Renal cortex interstitium (tissue), 11 donors: ENCODE data around the gene TYROBP. TPM values are rescaled to one million over a fixed set of nuclear protein-coding genes. Genes with fewer than 3 reads are reported as not detected.
"Not testable (repeated sequence)": the region's sequence is repeated elsewhere in the genome, so short reads cannot be mapped to it uniquely, and the experiment has no call there.

ENCODE experiments used
- DNase-seq, 11 donors: peaks; one replicate each; pipeline ENCODE4 v3.0.0-alpha.2; 2013; ENCODE audit warnings: low read depth in 9 of 11, low spot score in 4 of 11; ENCODE audit errors: extremely low read depth in 1 of 11
- polyA plus RNA-seq, 3 donors: library from polyadenylated mRNA; unstranded; fragments of 120-200 nt; gene quantifications; one replicate each; pipeline ENCODE4 v1.2.1, GENCODE V29; 2013; ENCODE audit not compliant: insufficient read length in 3 of 3

TYROBP gene
- polyA plus RNA-seq, 3 donors = 9.0 to 14.3 (median 11.9) TPM

DNA sequence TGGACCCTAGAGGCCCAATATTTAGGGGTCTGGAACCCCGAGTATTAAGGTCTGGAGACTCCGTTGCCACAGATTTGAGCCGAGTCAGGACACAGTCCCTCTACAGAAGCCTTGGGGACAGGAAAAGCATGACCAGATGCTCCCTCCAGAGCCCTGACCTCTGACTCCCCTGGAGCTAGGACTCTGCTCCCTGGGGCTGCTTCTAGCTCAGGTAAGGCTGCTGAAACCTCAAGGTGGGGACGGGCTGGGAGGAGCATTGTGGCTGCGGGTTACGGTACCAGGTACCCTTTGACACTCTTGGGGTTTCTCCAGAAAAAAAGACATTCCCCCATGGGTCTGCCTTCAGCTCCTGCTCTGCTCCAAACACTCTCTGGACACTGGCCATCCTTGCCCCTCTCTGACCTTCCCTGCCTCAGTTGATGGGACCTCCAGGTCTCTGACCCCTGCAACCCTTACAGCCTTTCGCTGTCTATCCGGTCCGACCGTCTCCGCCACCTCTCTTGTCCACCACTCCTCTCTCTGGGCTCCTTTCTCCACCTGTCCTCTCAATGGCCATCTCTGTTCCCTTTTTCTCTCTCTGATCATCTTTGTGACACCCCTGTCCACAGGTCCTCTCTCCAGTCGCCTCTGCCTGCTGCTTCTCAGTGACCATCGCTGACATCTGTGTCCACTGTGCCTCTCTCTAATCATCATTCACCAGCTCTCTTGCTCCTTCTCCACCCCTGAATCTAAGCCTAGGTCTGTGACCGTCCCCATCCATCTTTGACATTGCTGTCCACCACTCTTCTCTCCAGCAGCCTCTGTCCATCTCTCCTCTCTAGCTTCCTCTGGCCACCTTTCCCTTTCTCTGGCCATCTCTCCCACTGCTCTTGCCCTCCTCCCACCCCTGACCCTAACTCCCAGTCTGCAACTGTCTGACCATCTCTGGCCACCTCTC lies 29.5 kb upstream of the TYROBP start:
- no peak for DNase-seq

DNA sequence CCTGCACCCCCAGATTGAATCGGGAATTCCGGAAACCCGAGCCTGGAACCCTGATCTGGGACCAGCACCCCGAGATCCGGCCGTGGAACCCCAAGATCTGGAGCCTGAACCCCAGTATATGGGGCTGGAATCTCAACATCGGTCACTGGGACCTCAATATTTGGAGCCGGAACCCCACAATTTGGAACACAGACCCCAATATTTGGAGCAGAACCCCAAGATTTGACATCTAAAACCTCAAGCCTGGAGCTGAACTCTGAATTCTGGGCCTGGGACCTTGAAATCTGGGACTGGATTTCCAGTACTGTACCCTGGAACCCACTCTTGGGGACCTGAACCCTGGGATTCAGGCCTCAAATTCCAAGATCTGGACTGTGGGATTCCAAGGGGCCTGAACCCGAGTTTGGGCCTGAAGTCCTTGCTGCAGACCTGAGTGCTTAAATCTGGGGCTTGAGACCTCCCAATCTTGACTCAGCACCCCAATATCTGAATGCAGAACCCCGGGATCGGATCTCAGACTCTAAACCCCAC lies 28.7 kb upstream of the TYROBP start:
- no peak for DNase-seq

DNA sequence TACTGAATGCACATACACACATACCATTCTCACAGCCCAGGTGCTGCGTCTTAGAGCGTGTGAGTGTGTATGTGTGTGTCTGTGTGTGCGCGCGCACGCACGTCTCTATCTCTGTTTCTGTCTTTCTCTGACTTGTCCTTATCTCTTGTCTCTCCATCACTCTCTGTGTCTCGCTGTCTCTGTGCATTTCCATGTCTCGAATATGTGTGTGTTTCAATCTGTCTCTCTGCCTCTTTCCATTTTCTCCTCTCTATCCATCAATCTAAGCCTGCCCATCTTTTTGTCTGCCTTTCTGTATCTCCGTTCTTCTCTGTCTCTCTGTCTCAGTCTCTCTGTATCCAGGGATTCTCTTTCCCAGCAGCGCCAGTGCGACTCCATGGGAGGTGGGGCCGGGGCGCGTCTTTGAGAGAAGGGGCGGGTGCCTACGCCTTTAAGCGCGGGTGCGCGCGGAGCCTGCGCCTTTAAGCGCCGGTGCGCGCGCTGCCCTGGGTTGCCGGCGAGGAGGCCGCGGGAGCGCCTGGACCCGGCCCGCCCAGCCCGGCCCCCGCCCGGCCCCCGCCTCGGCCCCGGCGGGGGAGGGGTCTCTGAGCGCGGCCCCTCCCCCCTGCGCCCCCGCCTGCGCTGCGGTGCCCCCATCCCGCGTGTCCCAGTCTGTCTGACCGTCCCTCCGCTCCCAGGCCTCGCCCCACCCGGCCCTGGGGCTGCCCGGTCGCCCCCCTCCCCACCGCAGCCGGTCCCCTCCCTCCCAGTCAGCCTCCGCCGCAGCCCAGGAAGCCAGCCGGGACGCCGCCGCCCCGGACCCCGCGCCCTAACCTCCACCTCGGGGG lies 28.0 kb upstream of the TYROBP start, which contains the start of gene LRFN3:
Gene LRFN3, plus strand, starts transcription at position 464 of the 827 bp plus-strand sequence. CDS start 3,052 bp downstream, outside the sequence.
- peak in 9 of 11 donors; percentile 44 to 68 (median 57) for DNase-seq

DNA sequence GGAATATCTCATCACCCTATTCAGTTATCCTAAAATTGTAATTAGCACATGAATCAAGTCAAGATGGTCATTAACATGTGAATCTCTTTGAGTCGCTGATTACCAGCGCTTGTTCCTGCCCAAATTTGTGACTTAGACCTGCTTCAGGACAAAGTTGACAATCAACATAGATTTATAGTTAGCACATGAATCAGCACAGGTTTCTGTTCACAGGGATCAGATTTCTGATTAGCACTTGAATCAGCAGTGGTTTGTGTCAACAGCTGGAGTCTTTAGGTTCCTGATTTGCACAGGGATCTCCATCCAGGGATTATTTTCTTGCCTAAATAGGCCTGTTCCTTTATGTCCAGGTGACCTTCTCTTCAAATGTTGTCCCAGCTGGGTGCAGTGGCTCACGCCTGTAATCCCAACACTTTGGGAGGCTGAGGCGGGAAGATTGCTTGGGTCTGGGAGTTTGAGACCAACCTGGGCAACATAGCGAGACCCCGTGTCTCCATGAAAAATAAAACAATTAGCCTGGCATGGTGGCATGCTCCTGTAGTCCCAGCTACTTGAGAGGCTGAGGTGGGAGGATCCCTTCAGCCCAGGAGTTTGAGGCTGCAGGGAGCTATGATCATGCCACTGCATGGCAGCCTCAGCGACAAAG lies 24.3 kb upstream of the TYROBP start:
- DNase-seq = no peak

GRCh38 chr19:35931874-35932202 lies 23.7 kb upstream of the TYROBP start:
- no peak for DNase-seq

DNA sequence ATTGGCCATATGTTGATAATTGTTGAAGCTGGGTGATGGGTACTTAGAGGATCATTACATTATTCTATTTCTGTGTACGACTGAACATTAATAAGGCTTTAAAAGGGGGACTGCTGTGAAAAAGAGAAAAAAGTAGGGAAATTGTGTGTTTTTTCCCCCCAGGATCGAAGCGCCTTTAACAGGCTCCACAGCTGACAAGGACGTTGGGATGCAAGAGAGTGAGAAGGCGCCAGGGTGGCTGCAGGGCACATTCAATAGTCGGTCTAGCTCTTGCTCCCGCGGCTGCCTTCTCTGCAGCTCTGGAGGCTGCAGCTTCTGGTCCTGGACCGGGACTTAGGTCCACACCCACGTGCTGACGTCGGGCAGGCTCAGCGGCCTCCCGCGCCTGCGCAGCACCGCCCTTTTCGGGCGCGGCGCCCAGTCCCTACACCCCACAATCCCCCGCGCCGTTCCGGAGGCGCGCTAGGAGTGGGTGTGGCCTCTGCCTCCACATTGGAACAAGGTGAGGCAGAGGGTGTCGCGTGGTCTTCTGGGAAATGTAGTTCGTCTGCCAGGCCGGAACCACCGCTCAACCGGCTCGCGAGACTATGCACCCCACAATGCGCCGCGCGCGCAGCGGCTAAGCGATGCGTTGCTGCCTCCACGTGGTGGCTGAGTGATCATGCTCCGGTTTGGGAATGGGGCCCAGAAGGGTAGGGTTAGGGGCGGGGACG lies 23.2 kb upstream of the TYROBP start:
- DNase-seq = peak; percentile 98 to 100 (median 99)

GRCh38 chr19:35929876-35930275 lies 21.8 kb upstream of the TYROBP start:
- DNase-seq = no peak

DNA sequence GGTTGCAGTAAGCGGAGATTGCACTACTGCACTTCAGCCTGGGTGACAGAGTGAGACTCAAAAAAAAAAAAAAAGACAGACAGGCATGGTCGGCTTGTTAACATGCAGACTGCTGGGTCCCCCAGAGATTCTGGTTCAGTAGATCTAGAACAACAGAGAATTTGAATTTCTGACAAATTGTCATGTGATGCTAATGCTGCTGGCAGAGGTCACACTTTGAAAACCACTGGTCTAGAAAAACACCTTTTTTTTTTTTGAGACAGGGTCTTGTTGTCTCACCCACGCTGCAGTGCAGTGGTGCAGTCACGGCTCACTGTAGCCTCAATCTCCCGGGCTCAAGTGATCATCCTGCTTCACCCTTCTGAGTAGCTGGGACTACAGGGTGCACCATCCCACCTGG lies 20.4 kb upstream of the TYROBP start:
- no peak for DNase-seq

GRCh38 chr19:35925501-35925900 lies 17.4 kb upstream of the TYROBP start:
- DNase-seq = no peak

DNA sequence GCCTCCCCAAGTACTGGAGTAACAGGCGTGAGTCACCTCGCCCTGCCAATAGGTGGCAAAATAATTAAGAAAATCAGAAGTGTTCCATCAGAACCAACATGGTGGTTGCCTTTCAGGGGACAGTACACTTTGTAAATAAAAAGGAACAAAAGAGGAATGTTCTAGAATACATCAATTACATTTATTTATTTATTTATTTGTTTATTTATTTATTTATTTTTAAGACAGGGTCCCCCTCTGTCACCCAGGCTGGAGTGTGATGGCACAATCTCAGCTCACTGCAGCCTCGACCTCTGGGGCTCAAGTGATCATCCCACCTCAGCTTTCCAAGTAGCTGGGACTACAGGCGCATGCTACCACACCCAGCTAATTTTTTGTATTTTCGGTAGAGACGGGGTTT lies 12.9 kb upstream of the TYROBP start:
- DNase-seq = no peak

DNA sequence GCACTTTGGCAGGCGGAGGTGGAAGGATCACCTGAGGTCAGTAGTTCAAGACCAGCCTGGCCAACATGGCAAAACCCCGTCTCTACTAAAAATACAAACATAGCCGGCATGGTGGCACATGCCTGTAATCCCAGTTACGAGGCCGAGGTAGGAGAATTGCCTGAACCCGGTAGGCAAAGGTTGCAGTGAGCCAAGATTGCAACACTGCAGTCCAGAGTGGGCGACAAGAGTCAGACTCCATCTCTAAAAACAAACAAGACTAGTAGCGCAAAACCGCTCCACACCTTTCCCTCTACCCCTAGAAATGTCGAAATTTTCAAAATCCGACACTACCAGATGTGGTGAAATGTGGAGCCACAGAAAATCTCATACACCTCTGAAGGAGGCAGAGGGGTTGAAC lies 11.2 kb upstream of the TYROBP start:
- DNase-seq = no peak

GRCh38 chr19:35915443-35915842 lies 7.3 kb upstream of the TYROBP start:
- DNase-seq = no peak

- no peak for DNase-seq
Observed at GRCh38 chr19:35913589-35913988, 5.5 kb upstream of the TYROBP start.

DNA sequence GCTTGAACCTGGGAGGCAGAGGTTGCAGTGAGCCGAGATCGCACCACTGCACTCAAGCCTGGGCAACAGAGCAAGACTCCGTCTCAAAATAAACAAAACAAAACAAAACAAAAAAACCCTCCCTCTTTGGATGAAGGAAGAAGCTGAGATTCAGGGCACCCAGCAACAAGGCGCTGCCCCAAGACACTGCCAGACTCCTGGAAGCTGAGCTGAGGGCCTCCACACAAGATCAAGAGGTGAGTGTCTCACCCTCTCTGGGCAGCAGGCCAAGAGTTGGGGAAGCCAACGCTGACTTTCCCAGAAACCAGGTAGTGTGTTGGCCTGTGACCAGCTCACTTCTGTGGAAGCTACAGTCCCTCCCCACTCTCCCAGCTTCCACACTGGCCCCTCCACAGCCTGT lies 3.7 kb upstream of the TYROBP start:
- no peak for DNase-seq

- DNase-seq = no peak
Observed at GRCh38 chr19:35911173-35911572, 3.1 kb upstream of the TYROBP start.

GRCh38 chr19:35910355-35910754 lies 2.3 kb upstream of the TYROBP start:
- DNase-seq = not testable (repeated sequence)

DNA sequence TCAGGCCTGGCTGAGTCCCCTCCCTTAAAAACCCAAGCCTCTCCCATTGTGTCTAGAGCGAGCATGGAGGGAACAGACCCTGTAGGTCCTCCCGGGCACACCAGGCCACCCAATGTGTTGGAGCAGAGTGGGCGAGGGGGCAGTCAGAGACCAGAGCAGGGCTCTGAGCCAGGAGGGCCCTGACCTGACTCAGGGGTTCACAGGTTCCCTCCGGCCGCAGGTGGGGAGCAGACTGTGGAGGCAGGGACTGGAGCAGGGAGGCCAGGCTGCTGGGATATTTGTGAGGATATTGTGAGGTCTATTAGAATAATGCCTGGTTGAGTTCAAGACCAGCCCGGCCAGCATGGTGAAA lies 1.6 kb upstream of the TYROBP start:
- DNase-seq = no peak

DNA sequence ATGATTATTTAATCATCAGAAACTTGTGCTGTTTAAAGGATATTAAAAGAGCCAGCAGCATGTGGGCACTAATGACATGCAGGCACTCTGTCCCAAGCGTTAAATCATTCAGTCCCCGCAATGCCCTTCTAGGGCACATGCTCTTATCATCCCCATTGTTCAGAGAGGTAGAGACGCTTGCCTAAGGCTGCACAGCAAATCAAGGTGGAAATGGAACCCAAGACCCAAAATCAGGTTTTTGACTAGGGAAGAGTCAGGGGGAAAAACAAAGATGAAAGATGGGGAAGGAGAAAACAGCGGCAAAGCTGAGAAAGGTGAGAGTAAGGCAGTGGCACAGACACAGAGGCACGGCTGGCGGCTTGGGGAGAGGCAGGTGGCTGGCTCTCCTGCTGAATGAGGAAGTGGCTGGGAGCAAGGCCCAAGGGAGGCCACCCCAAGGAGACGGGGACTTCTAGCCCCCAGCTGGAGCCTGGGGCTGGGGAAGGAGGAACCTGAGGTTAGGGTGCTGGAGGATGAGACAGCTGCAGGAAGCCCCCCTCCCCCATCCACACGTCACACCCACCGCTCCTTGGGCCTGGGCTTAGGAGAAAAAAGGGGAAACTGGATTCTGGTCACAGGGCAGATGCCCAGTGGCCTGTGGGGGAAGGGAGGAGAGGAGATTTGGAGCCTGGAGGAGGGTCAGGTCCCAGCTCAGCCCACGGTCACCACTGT lies 1.0 kb upstream of the TYROBP start:
- DNase-seq = no peak
